ENCODE measurements around the gene SLC19A2.

DNA sequence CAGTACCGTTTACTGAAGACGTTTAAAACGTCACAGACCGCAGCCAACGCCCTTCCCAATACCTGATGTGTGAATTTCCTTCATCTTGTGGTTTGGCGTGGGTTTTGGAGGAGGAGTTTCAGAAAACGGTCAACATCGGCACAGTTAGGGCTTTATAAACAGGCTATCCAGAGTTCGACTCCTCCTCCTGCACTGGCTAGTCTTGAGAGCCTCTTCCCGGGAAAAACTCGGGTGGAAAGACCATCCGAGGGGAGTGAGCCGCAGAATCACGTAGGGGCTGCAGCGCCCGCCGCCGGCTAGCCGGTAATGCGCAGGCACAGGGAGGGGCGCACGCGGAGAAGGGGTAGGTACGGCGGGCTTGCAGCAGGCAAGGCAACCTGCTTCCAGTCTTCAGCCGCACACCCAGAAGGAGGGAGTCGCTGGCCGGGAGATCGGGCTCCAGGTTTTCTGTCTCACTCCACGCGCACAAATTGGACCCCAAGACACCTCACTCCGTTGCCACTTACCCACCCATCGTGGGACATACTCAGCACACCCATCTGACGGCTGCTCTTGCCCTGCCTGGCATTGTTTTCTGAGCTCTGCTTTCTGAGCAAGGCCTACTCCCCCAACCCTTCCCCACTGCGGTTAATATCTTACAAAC, 25.4 kb downstream of the SLC19A2 start:
- TF ChIP-seq, protein P1, sequence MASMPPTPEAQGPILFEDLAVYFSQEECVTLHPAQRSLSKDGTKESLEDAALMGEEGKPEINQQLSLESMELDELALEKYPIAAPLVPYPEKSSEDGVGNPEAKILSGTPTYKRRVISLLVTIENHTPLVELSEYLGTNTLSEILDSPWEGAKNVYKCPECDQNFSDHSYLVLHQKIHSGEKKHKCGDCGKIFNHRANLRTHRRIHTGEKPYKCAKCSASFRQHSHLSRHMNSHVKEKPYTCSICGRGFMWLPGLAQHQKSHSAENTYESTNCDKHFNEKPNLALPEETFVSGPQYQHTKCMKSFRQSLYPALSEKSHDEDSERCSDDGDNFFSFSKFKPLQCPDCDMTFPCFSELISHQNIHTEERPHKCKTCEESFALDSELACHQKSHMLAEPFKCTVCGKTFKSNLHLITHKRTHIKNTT (CRISPR knock-in tag; IDR thresholded peaks at IDR 0.05) = no peak
- TF ChIP-seq JUNB (CRISPR knock-in tag; IDR thresholded peaks at IDR 0.05; ENCODE audit: borderline replicate concordance) (no peak), MATR3 (CRISPR knock-in tag; IDR thresholded peaks at IDR 0.05) (no peak), HINFP (CRISPR knock-in tag; IDR thresholded peaks at IDR 0.05; ENCODE audit: low read depth) (no peak), PAX8 (CRISPR knock-in tag; IDR thresholded peaks at IDR 0.05; ENCODE audit: borderline replicate concordance) (no peak), NBN (conservative IDR thresholded peaks at IDR 0.05) (no peak), NR2C2 (CRISPR knock-in tag; IDR thresholded peaks at IDR 0.05; ENCODE audit: borderline replicate concordance) (no peak), BHLHE40 (IDR thresholded peaks at IDR 0.05; ENCODE audit: low read length) (no peak)
- TF ChIP-seq, protein P2, sequence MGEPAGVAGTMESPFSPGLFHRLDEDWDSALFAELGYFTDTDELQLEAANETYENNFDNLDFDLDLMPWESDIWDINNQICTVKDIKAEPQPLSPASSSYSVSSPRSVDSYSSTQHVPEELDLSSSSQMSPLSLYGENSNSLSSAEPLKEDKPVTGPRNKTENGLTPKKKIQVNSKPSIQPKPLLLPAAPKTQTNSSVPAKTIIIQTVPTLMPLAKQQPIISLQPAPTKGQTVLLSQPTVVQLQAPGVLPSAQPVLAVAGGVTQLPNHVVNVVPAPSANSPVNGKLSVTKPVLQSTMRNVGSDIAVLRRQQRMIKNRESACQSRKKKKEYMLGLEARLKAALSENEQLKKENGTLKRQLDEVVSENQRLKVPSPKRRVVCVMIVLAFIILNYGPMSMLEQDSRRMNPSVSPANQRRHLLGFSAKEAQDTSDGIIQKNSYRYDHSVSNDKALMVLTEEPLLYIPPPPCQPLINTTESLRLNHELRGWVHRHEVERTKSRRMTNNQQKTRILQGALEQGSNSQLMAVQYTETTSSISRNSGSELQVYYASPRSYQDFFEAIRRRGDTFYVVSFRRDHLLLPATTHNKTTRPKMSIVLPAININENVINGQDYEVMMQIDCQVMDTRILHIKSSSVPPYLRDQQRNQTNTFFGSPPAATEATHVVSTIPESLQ (CRISPR knock-in tag; conservative IDR thresholded peaks at IDR 0.05) = no peak

Measured in HepG2 (cell line).